Urothelium cell line (cell line): Measurements from ENCODE around the gene TRIM15.
A peak's percentile ranks its signal among the peaks of the same experiment; 100 is the strongest.
"Not testable (repeated sequence)": the region's sequence is repeated elsewhere in the genome, so short reads cannot be mapped to it uniquely, and the experiment has no call there.

Experiments
- DNase-seq: peaks from one replicate; pipeline ENCODE4 v3.0.0; 2011; ENCODE audit warnings: low spot score, mixed read lengths
- FAIRE-seq: peaks from 2 replicates; lab custom pipeline; 2011; peaks lifted over from hg19 to GRCh38; lab: Jason Lieb, UNC

The TRIM15 gene

GRCh38 chr6:30163090-30163917, at the start of gene TRIM15:
TRIM15 (plus strand) TSS chr6:30163546; CDS start chr6:30163685, 139 bp downstream.
- no peak for FAIRE-seq
- DNase-seq: peak; percentile 34

- DNase-seq (no peak), FAIRE-seq (no peak)
These were observed 49.5 kb upstream of the TRIM15 start for GRCh38 chr6:30113841-30114240.

- DNase-seq (no peak), FAIRE-seq (no peak)
These were observed 46.6 kb upstream of the TRIM15 start for GRCh38 chr6:30116724-30117123.

- not testable (repeated sequence) for FAIRE-seq, DNase-seq
These were observed 44.7 kb upstream of the TRIM15 start for GRCh38 chr6:30118691-30119090.

- DNase-seq: no peak
- no peak for FAIRE-seq
These were observed 41.6 kb upstream of the TRIM15 start for GRCh38 chr6:30121446-30122366.

GRCh38 chr6:30122515-30122914, 40.8 kb upstream of the TRIM15 start:
- FAIRE-seq (no peak), DNase-seq (no peak)

GRCh38 chr6:30127238-30128093, 35.9 kb upstream of the TRIM15 start:
- DNase-seq: no peak
- FAIRE-seq: no peak

GRCh38 chr6:30129265-30130178, 33.8 kb upstream of the TRIM15 start:
- DNase-seq: no peak
- no peak for FAIRE-seq

- no peak for FAIRE-seq
- no peak for DNase-seq
These were observed 33.1 kb upstream of the TRIM15 start for GRCh38 chr6:30130179-30130679.

GRCh38 chr6:30130887-30131862, 32.2 kb upstream of the TRIM15 start:
- DNase-seq (peak; percentile 90), FAIRE-seq (peak; percentile 68)

GRCh38 chr6:30131947-30132497, 31.3 kb upstream of the TRIM15 start:
- FAIRE-seq (no peak), DNase-seq (no peak)

- DNase-seq (no peak), FAIRE-seq (no peak)
These were observed 28.2 kb upstream of the TRIM15 start for GRCh38 chr6:30135147-30135546.

- FAIRE-seq (no peak), DNase-seq (no peak)
These were observed 27.6 kb upstream of the TRIM15 start, which contains the start of gene TRIM40 for GRCh38 chr6:30135757-30136156. TRIM40 (plus strand) TSS chr6:30136140; CDS start chr6:30137037, 897 bp downstream.

GRCh38 chr6:30136570-30137286, 26.6 kb upstream of the TRIM15 start:
- FAIRE-seq (no peak), DNase-seq (no peak)

GRCh38 chr6:30140240-30140639, 23.1 kb upstream of the TRIM15 start:
- FAIRE-seq, DNase-seq: not testable (repeated sequence)

GRCh38 chr6:30142665-30143064, 20.7 kb upstream of the TRIM15 start:
- DNase-seq (no peak), FAIRE-seq (no peak)

- DNase-seq (no peak), FAIRE-seq (no peak)
These were observed 19.6 kb upstream of the TRIM15 start for GRCh38 chr6:30143780-30144179.
